K562 (cell line): ENCODE results near the gene TMEM184A. TPM values are rescaled to one million over a fixed set of nuclear protein-coding genes. Genes with fewer than 3 reads are reported as not detected.
A peak's percentile ranks its signal among the peaks of the same experiment; 100 is the strongest.

Source experiments
- ATAC-seq: fragments of 200-7000 bp; cut with Tn5 transposase; 3 replicates; pipeline ENCODE4 v1.9.1; 2020; ENCODE audit warnings: moderate library complexity
- BruUV-seq: library from RNA; stranded (reverse); fragments of 400-500 nt; replicated peaks from 2 replicates; lab custom pipeline; 2021; lab: Mats Ljungman, UMichigan
- CTCF ChIA-PET: fragments of 300-600 bp; formaldehyde crosslinking; extraction: SDS; loops from one replicate; lab custom pipeline; 2021; ENCODE audit warnings: low intra/inter-chr PET ratio; lab: Yijun Ruan, JAX
- POLR2A ChIA-PET: fragments of 300-600, 350-650 bp; sonication (Branson Sonifier 250); formaldehyde crosslinking; extraction: SDS; loops from one replicate; lab custom pipeline; 2021; ENCODE audit warnings: antibody characterized with exemption, inconsistent platforms; lab: Yijun Ruan, JAX
- DNase-seq, 4 experiments: peaks; one replicate each; pipeline versions ENCODE4 v3.0.0 to v3.0.0-alpha.2; 2011 to 2018; ENCODE audit warnings: low spot score in 3 of 4, mixed read lengths in 3 of 4; ENCODE audit errors: extremely low read depth in 1 of 4
- FAIRE-seq: peaks from 2 replicates; lab custom pipeline; 2011; peaks lifted over from hg19 to GRCh38; lab: Jason Lieb, UNC
- H2AFZ ChIP-seq: 2 replicates; pipeline ENCODE4 v1.6.0; 2011; ENCODE audit warnings: low read depth, low read length, control low read depth, inconsistent platforms
- H3K27ac ChIP-seq: fragments of 200-600 bp; 3 replicates; pipeline ENCODE4 v1.8.0; 2011; ENCODE audit warnings: low read depth, mild to moderate bottlenecking, control low read depth, inconsistent platforms, low read length, moderate library complexity, mixed read lengths; ENCODE audit errors: extremely low read depth
- H3K27me3 ChIP-seq, 2 experiments: fragments of 300-600 bp in 1 of 2; 2 replicates in 1 of 2; 3 replicates in 1 of 2; pipeline versions ENCODE4 v1.6.0 to v1.8.0; 2011; ENCODE audit warnings: inconsistent platforms in 2 of 2, low read length in 2 of 2, mild to moderate bottlenecking in 1 of 2, mixed read lengths in 1 of 2, moderate library complexity in 1 of 2; ENCODE audit not compliant: control insufficient read depth in 2 of 2, insufficient read depth in 2 of 2
- H3K36me3 ChIP-seq: fragments of 300-600 bp; 3 replicates; pipeline ENCODE4 v1.8.0; 2011; ENCODE audit warnings: mild to moderate bottlenecking, low read length, inconsistent platforms; ENCODE audit not compliant: control insufficient read depth, insufficient read depth
- H3K4me1 ChIP-seq, 2 experiments: fragments of 200-600 bp in 1 of 2; replicated peaks in 1 of 2; 2 replicates in 1 of 2; 3 replicates in 1 of 2; pipeline versions ENCODE4 v1.5.1 to v1.8.0; 2011; ENCODE audit warnings: inconsistent platforms in 2 of 2, low read length in 2 of 2, mild to moderate bottlenecking in 1 of 2, mixed read lengths in 1 of 2, moderate library complexity in 1 of 2; ENCODE audit not compliant: control insufficient read depth in 2 of 2, insufficient read depth in 2 of 2
- H3K4me2 ChIP-seq: 2 replicates; pipeline ENCODE4 v1.6.1; 2011; ENCODE audit warnings: low read length, control low read depth, inconsistent platforms, mixed read lengths; ENCODE audit not compliant: insufficient read depth
- H3K4me3 ChIP-seq: fragments of 200-600 bp; sonication (generic), shearing (Covaris generic); 2 replicates; pipeline ENCODE4 v1.5.1; 2016; ENCODE audit warnings: control low read depth, inconsistent platforms
- H3K79me2 ChIP-seq: fragments of 200-600 bp; 3 replicates; pipeline ENCODE4 v1.8.0; 2011; ENCODE audit warnings: low read length, inconsistent platforms; ENCODE audit not compliant: control insufficient read depth, insufficient read depth
- H3K9ac ChIP-seq, 2 experiments: 2 replicates each; pipeline versions ENCODE4 v1.6.0 to v1.6.1; 2011; ENCODE audit warnings: low read depth in 2 of 2, low read length in 2 of 2, control low read depth in 1 of 2, inconsistent platforms in 1 of 2, mild to moderate bottlenecking in 1 of 2, mixed read lengths in 1 of 2; ENCODE audit not compliant: insufficient read depth in 1 of 2
- H3K9me1 ChIP-seq: one replicate; pipeline ENCODE4 v1.6.0; 2011; ENCODE audit warnings: inconsistent platforms, mild to moderate bottlenecking, low read length, moderate library complexity; ENCODE audit not compliant: control insufficient read depth, insufficient read depth
- H3K9me3 ChIP-seq: replicated peaks from 2 replicates; pipeline ENCODE4 v1.5.1; 2011; ENCODE audit warnings: low read depth, low read length, inconsistent platforms; ENCODE audit not compliant: control insufficient read depth, insufficient read depth
- H4K20me1 ChIP-seq: replicated peaks from 2 replicates; pipeline ENCODE4 v1.6.1; 2011; ENCODE audit warnings: low read length, inconsistent platforms, mixed read lengths; ENCODE audit not compliant: control insufficient read depth, insufficient read depth
- ETV5 ChIP-seq: sonication (generic); formaldehyde crosslinking; IDR thresholded peaks from 2 replicates; pipeline ENCODE4 v1.4.0; 2020; ENCODE audit warnings: low read depth, mild to moderate bottlenecking, missing genetic modification reagents
- FOXP4 ChIP-seq: sonication (generic); formaldehyde crosslinking; IDR thresholded peaks from 2 replicates; pipeline ENCODE4 v1.8.0; 2022; ENCODE audit warnings: mild to moderate bottlenecking, missing genetic modification reagents, borderline replicate concordance
- MEIS2 ChIP-seq: fragments of 450-650 bp; IDR thresholded peaks from 2 replicates; pipeline ENCODE4 v1.6.1; 2014; ENCODE audit warnings: mild to moderate bottlenecking; ENCODE audit not compliant: partially characterized antibody
- NKRF ChIP-seq: fragments of 450-650 bp; IDR thresholded peaks from 2 replicates; pipeline ENCODE4 v1.6.1; 2016; ENCODE audit warnings: borderline replicate concordance
- RBM22 ChIP-seq: fragments of 200-400 bp; formaldehyde crosslinking; IDR thresholded peaks from 2 replicates; pipeline ENCODE4 v1.6.1; 2018; ENCODE audit warnings: low read length, low read depth; ENCODE audit not compliant: poor library complexity, severe bottlenecking
- RCOR1 ChIP-seq, 2 experiments: IDR thresholded peaks; 2 replicates each; pipeline ENCODE4 v1.6.1; 2012; ENCODE audit warnings: low read depth in 2 of 2, low read length in 2 of 2, borderline replicate concordance in 1 of 2, improper control_type of control experiment in 1 of 2
- SAP30 ChIP-seq: fragments of 200-600 bp; sonication (generic); IDR thresholded peaks from 2 replicates; pipeline ENCODE4 v1.6.1; 2012; ENCODE audit warnings: borderline replicate concordance, low read depth, mild to moderate bottlenecking, moderate library complexity, low read length, control low read depth, inconsistent platforms; ENCODE audit not compliant: insufficient read depth, poor library complexity, severe bottlenecking
- TEAD4 ChIP-seq, 2 experiments: sonication (generic) in 1 of 2; formaldehyde crosslinking in 1 of 2; IDR thresholded peaks; 2 replicates each; pipeline versions ENCODE4 v1.6.1 to v1.8.0; 2012 to 2022; ENCODE audit warnings: borderline replicate concordance in 1 of 2, inconsistent platforms in 1 of 2, low read length in 1 of 2, mild to moderate bottlenecking in 1 of 2, missing genetic modification reagents in 1 of 2
- ZBTB2 ChIP-seq: fragments of 450-650 bp; IDR thresholded peaks from 2 replicates; pipeline ENCODE4 v1.6.1; 2016; ENCODE audit warnings: antibody characterized with exemption
- ZBTB26 ChIP-seq: fragments of 450-650 bp; formaldehyde crosslinking; IDR thresholded peaks from 2 replicates; pipeline ENCODE4 v1.4.0; 2022; ENCODE audit warnings: missing genetic modification characterization
- WGBS: fragments of 100-300 bp; shearing (Covaris generic); methylation state at CpG from one replicate; pipeline ENCODE4 v1.1.6; 2016; ENCODE audit warnings: low coverage, mixed read lengths; ENCODE audit not compliant: insufficient coverage; ENCODE audit errors: missing lambda C conversion rate; 5-methylcytosine and 5-hydroxymethylcytosine counted together
- in situ Hi-C: fragments of 300-500 bp; cut with MboI; formaldehyde crosslinking; loops from 4 replicates; pipeline ENCODE4 v1.15.0; 2018; ENCODE audit warnings: inconsistent platforms, mixed read lengths
- intact Hi-C: fragments of 100-400 bp; cut with micrococcal nuclease; formaldehyde crosslinking; loops from 2 replicates; pipeline ENCODE4 v1.14.2; 2022
- polyA plus RNA-seq, 8 experiments: library from polyadenylated mRNA; depleted of rRNA in 4 of 8; stranded (reverse) in 5 of 8; unstranded in 3 of 8; fragments of >200 nt; fragmentation: Nextera tagmentation in 2 of 8; fragmentation: Illumina TruSeq in 1 of 8; extraction: Ambion mirVana in 2 of 8; extraction: Trizol in 1 of 8; gene quantifications; 2 replicates each; pipeline versions ENCODE4 v1.2.1 to v1.2.3, GENCODE V29; 2011 to 2014; ENCODE audit warnings: inconsistent platforms in 1 of 8, missing spikeins in 1 of 8
- total RNA-seq, 7 experiments: library from RNA; depleted of rRNA in 6 of 7; stranded (reverse); fragments of >200 nt in 6 of 7; fragmentation: Illumina TruSeq in 2 of 7; extraction: Trizol in 2 of 7; gene quantifications; 2 replicates each; pipeline versions ENCODE4 v1.2.1 to v1.2.3, GENCODE V29; 2011 to 2021; ENCODE audit warnings: low replicate concordance in 1 of 7

TMEM184A gene
- total and polyA plus RNA-seq, 9 of the 15 experiments (the other 6 are each of a cell fraction or from before 2014, with no cell fraction given): 0.10 to 0.18 (median 0.11) TPM; not detected in 6

- Histone ChIP-seq H3K4me1 (peaks cover 42 to 77% of the 10 kb centered on the region in 2 experiments), H3K9me3 (no peaks in the 10 kb centered on the region), H3K27ac (peak overlapping the region; percentile 59), H3K27me3 (peaks cover 3 to 6% of the 10 kb centered on the region in 2 experiments; a peak in 3 of 5 replicates), H3K9ac (peak overlapping the region; percentile 65 to 87), H2AFZ (no peak overlapping the region), H3K79me2 (peaks cover 62% of the 10 kb centered on the region), H3K4me2 (peak overlapping the region; percentile 55), H4K20me1 (peaks cover 47% of the 10 kb centered on the region), H3K4me3 (peak overlapping the region; percentile 54; the same call in 1 of the 2 replicates), H3K9me1 (peaks cover 7% of the 10 kb centered on the region), H3K36me3 (peaks cover 19% of the 10 kb centered on the region; the same call in 2 of the 3 replicates)
- peak in 3 of 4 experiments; percentile 41 to 70 (median 66) for DNase-seq
- BruUV-seq: TSS peak; percentile 41
- ChIA-PET CTCF (no interaction called here), POLR2A (interaction anchor here (0.7 to 1.7 kb wide), 8 partner anchors 10 to 57 kb away, joined by 3 to 6 read pairs (median 3); no protein-coding TSS in a partner anchor)
- ATAC-seq: peak; percentile 69
- intact Hi-C loops: no loop called here
- in situ Hi-C loops: no loop called here
- FAIRE-seq: peak; percentile 93
- 4% methylated on average over 36 of the region's 36 CpGs for WGBS
- peak; percentile 68; the same call in 1 of the 2 replicates for TF ChIP-seq NKRF
- peak; percentile 51 for TF ChIP-seq SAP30
- TF ChIP-seq RBM22: no peak
- no peak for TF ChIP-seq ZBTB26 (CRISPR knock-in tag)
- TF ChIP-seq FOXP4: no peak
- TF ChIP-seq ETV5 (CRISPR knock-in tag): peak; percentile 75; the same call in 1 of the 2 replicates
- peak in 1 of 2 experiments; percentile 87; a peak in 2 of 4 replicates for TF ChIP-seq RCOR1 (IDR thresholded peaks at IDR 0.05; ENCODE audit: borderline replicate concordance in 1 of 2, low read depth in 2 of 2, low read length in 2 of 2)
- no peak; the same call in 1 of the 2 replicates for TF ChIP-seq TEAD4 (IDR thresholded peaks at IDR 0.05; ENCODE audit: low read length)
- no peak for TF ChIP-seq TEAD4 (CRISPR knock-in tag; IDR thresholded peaks at IDR 0.05; ENCODE audit: borderline replicate concordance)
- peak; percentile 42 for TF ChIP-seq MEIS2
- 0 out of 2 replicates have a peak, but pooled peaks have one; percentile 24 for TF ChIP-seq ZBTB2
Observed at GRCh38 chr7:1532456-1533254, 23.4 kb downstream of the TMEM184A start.
